GM18505 (cell line): Measurements from ENCODE around the gene RAD9B.
"Not testable (repeated sequence)": the region's sequence is repeated elsewhere in the genome, so short reads cannot be mapped to it uniquely, and the experiment has no call there.

Experiments
- ATAC-seq: cut with Tn5 transposase; IDR thresholded peaks from one replicate; pipeline ENCODE4 v1.9.1; 2021; ENCODE audit not compliant: unreplicated experiment
- POLR2A ChIP-seq: IDR thresholded peaks from 4 replicates; pipeline ENCODE4 v1.6.1; 2011; ENCODE audit warnings: borderline replicate concordance; ENCODE audit not compliant: insufficient read depth, insufficient read length; ENCODE audit errors: extremely low read depth

RAD9B gene

GRCh38 chr12:110503432-110503831 lies 1.3 kb downstream of the RAD9B start:
- TF ChIP-seq POLR2A, result no peak
- no peak for ATAC-seq

- ATAC-seq, result no peak
- TF ChIP-seq POLR2A, result no peak
These were observed 3.2 kb downstream of the RAD9B start for GRCh38 chr12:110505332-110505731.

GRCh38 chr12:110508071-110508586 lies 6.0 kb downstream of the RAD9B start:
- no peak for TF ChIP-seq POLR2A
- no peak for ATAC-seq

GRCh38 chr12:110513842-110514241 lies 11.7 kb downstream of the RAD9B start:
- ATAC-seq, result no peak
- TF ChIP-seq POLR2A, result no peak

GRCh38 chr12:110514363-110514762 lies 12.2 kb downstream of the RAD9B start:
- no peak for ATAC-seq
- TF ChIP-seq POLR2A, result no peak

- no peak for TF ChIP-seq POLR2A
- no peak for ATAC-seq
These were observed 14.9 kb downstream of the RAD9B start for GRCh38 chr12:110516995-110517394.

GRCh38 chr12:110518014-110518413 lies 15.9 kb downstream of the RAD9B start:
- not testable (repeated sequence) for ATAC-seq

- not testable (repeated sequence) for ATAC-seq
These were observed 19.0 kb downstream of the RAD9B start for GRCh38 chr12:110520876-110521712.

- TF ChIP-seq POLR2A, result no peak
- ATAC-seq, result no peak
These were observed 26.2 kb downstream of the RAD9B start for GRCh38 chr12:110528277-110528839.

GRCh38 chr12:110530511-110530910 lies 28.4 kb downstream of the RAD9B start:
- no peak for ATAC-seq
- TF ChIP-seq POLR2A, result no peak

GRCh38 chr12:110531741-110532333 lies 29.7 kb downstream of the RAD9B start:
- TF ChIP-seq POLR2A, result no peak
- ATAC-seq, result peak; percentile 80

- ATAC-seq, result no peak
- no peak for TF ChIP-seq POLR2A
These were observed 30.5 kb downstream of the RAD9B start for GRCh38 chr12:110532644-110533043.

- TF ChIP-seq POLR2A, result no peak
- no peak for ATAC-seq
These were observed 31.5 kb downstream of the RAD9B start for GRCh38 chr12:110533607-110534006.

- no peak for ATAC-seq
- no peak for TF ChIP-seq POLR2A
These were observed 32.7 kb downstream of the RAD9B start for GRCh38 chr12:110534811-110535210.
